ENCODE data around the gene CRKL. TPM values are rescaled to one million over a fixed set of nuclear protein-coding genes. Genes with fewer than 3 reads are reported as not detected.

CRKL gene
- total and polyA plus RNA-seq, 12 donors, result 19.2 to 76.9 (median 54.4) TPM

DNA sequence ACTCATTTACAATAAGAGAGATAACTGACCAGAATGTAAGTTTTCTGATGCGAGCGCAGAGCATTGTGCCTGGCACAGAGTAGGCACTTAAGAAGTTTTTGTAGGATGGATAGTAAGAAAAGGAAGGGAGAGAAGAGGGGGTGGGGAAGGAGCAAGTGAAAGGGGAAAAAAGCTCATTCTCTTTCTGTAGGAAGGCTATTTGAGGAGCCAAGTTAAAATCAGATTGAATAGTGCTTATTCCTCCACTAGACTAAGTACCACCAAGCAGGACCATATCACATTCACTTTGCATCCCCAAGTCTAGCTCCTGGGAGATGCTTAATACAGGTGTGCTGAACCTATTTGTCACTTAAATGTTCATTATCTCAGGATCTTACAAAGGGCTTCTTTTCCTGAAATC is 14.1 kb upstream of the CRKL start:
- H3K9me3 ChIP-seq, result no peaks in the 10 kb centered on the region
- 97% methylated on average over 2 of the region's 2 CpGs for WGBS, 2 donors
- no peak for DNase-seq

GRCh38 chr22:20904008-20904979 is 12.9 kb upstream of the CRKL start:
- H3K4me1 ChIP-seq, result peaks cover 0 to 14% (median 0%) of the 10 kb centered on the region in 9 donors
- intact Hi-C loops (cut with DNase I), result no loop called here
- TF ChIP-seq, protein P1, sequence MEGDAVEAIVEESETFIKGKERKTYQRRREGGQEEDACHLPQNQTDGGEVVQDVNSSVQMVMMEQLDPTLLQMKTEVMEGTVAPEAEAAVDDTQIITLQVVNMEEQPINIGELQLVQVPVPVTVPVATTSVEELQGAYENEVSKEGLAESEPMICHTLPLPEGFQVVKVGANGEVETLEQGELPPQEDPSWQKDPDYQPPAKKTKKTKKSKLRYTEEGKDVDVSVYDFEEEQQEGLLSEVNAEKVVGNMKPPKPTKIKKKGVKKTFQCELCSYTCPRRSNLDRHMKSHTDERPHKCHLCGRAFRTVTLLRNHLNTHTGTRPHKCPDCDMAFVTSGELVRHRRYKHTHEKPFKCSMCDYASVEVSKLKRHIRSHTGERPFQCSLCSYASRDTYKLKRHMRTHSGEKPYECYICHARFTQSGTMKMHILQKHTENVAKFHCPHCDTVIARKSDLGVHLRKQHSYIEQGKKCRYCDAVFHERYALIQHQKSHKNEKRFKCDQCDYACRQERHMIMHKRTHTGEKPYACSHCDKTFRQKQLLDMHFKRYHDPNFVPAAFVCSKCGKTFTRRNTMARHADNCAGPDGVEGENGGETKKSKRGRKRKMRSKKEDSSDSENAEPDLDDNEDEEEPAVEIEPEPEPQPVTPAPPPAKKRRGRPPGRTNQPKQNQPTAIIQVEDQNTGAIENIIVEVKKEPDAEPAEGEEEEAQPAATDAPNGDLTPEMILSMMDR (IDR thresholded peaks at IDR 0.05), result no peak
- DNase-seq (no peak), ATAC-seq (peak in 1 of 8 donors; percentile 94)
- no peaks in the 10 kb centered on the region for H3K9me3 ChIP-seq
- 85 to 87% methylated on average over 7 of the region's 7 CpGs for WGBS, 2 donors
- no peaks in the 10 kb centered on the region for H3K36me3 ChIP-seq
- no peaks in the 10 kb centered on the region for H3K27me3 ChIP-seq
- peak overlapping the region in 1 of 10 donors; percentile 42 for H3K27ac ChIP-seq
- H3K4me3 ChIP-seq, result no peak overlapping the region

More for the DNA sequence above, 14.1 kb upstream of the CRKL start:
- Histone ChIP-seq H3K27me3 (no peaks in the 10 kb centered on the region), H3K27ac (no peak overlapping the region), H3K4me1 (peaks cover 0 to 14% (median 0%) of the 10 kb centered on the region in 9 donors), H3K4me3 (no peak overlapping the region), H3K36me3 (no peaks in the 10 kb centered on the region)
- TF ChIP-seq, protein P1 (IDR thresholded peaks at IDR 0.05), result no peak
- ATAC-seq, result no peak
- intact Hi-C loops (cut with DNase I), result no loop called here

DNA sequence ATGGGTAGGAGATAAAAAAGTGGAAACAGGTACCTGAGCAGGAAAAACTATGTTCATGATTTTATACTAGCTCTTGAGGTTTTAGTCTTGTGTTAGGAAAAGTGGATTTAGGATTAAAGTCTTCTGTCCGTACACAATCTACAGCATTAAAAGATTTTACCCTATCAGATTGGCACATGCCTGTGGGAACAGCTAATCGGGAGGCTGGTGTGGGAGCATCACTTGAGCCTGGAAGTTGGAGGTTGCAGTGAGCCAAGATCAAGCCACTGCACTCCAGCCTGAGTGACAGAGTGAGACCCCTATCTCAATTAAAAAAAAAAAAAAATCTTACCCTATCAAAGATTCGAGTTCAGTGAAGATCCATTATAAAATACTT is 12.2 kb upstream of the CRKL start:
- intact Hi-C loops (cut with DNase I), result no loop called here
- no peak for DNase-seq
- H3K36me3 ChIP-seq, result no peaks in the 10 kb centered on the region
- TF ChIP-seq, protein P1 (IDR thresholded peaks at IDR 0.05), result no peak
- peaks cover 0 to 14% (median 0%) of the 10 kb centered on the region in 9 donors for H3K4me1 ChIP-seq
- H3K27ac ChIP-seq, result peak overlapping the region in 1 of 10 donors; percentile 36
- no peaks in the 10 kb centered on the region for H3K9me3 ChIP-seq
- no peak overlapping the region for H3K4me3 ChIP-seq
- whole genome bisulfite sequencing, 2 donors, result 66 to 73% methylated on average over 3 of the region's 3 CpGs
- H3K27me3 ChIP-seq, result no peaks in the 10 kb centered on the region
- ATAC-seq, result no peak

DNA sequence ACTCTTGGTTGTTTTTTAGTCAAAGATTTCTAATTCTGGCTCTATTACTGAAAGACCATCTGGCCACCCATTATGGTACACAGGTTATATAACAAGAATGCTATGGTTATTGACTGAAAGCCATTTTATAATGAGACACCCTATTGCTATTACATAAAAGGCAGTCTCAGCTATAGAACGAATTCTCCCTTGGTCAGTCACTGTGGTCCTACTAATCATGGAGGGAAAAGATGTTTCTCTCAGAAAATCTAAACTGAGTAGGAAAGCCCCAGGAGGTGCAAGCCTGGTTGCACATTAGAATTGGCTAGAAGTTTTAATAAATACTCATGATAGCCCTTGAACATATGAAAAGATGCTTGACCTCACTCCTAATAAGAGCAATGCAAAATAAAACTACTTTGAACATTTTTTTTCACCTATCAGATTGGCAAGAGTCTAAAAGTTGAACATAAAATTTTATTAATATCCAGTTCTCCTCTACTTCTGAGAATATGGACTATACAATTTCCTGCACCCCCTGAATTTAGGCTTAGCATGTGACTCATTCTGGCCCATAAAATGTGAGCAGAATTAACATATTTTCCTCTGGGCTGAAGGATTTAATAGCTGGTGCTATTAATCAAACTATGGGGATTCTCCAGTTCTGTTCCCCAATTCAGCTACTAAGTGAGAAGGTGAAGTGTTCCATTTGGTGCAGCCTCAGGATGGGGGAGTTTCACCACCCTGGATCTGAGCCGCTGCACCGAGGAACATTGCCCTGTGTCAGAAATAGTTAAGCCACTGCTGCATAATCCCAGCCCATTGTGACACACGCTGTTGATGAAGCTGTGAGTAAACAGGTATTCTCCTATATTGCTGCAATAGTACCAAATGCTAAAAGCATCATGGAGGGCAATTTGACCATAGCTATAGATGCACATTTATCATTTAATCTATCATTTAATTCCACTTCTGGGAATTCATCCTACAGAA is 11.5 kb upstream of the CRKL start:
- TF ChIP-seq, protein P1 (IDR thresholded peaks at IDR 0.05), result no peak
- Histone ChIP-seq H3K27ac (peak overlapping the region in 1 of 10 donors; percentile 36), H3K9me3 (no peaks in the 10 kb centered on the region), H3K36me3 (no peaks in the 10 kb centered on the region), H3K27me3 (no peaks in the 10 kb centered on the region), H3K4me3 (no peak overlapping the region), H3K4me1 (peaks cover 0 to 14% (median 0%) of the 10 kb centered on the region in 9 donors)
- WGBS, 2 donors, result 69 to 70% methylated on average over 4 of the region's 4 CpGs
- ATAC-seq (no peak), DNase-seq (no peak)
- intact Hi-C loops (cut with DNase I), result no loop called here
